ENCODE results near the gene LRP8.
A peak's percentile ranks its signal among the peaks of the same experiment; 100 is the strongest.

Gene LRP8

DNA sequence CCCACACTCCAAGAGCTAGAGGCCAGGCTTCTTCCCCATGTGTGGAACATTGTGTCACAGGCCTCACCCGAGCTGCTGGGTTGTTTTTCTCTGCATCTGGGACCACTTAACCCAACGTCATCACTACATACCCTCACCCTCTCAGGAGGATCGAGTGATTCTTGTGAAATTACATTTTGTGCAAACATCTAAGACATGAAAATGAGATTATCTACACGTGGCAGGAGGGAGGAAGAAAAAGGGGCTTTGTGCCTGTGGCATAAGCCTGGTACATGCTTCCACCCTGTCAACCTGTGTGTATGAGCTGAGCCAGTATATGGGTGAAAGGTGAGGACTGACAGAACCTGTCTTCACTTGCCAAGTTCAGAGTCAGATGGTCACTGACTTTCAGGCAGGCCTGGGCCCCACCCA is 129.6 kb downstream of the LRP8 start:
- H3K4me3 ChIP-seq (ENCODE audit: insufficient read depth, low read depth, low read length): no peak overlapping the region
- 86 to 89% methylated on average over 3 to 4 of the region's 4 CpGs for WGBS, 2 experiments

GRCh38 chr1:53197291-53198200 is 130.3 kb downstream of the LRP8 start:
- WGBS, 2 experiments: 43% methylated on average over 13 of the region's 13 CpGs
- H3K27ac ChIP-seq (ENCODE audit: insufficient read depth, low read depth, low read length, poor library complexity, severe bottlenecking): peak overlapping the region; percentile 70
- H3K36me3 ChIP-seq (ENCODE audit: control insufficient read depth, insufficient read depth, low read length): peaks cover 6% of the 10 kb centered on the region
- H3K9me3 ChIP-seq (ENCODE audit: control insufficient read depth, low read length): no peaks in the 10 kb centered on the region
- H3K4me3 ChIP-seq (ENCODE audit: insufficient read depth, low read depth, low read length): peak overlapping the region; percentile 99
- peaks cover 7% of the 10 kb centered on the region for H3K27me3 ChIP-seq (ENCODE audit: control insufficient read depth, insufficient read depth, low read length, poor library complexity, severe bottlenecking)
- H3K4me1 ChIP-seq (ENCODE audit: control insufficient read depth, insufficient read depth, low read length): peaks cover 12% of the 10 kb centered on the region

More for the DNA sequence above, 129.6 kb downstream of the LRP8 start:
- Histone ChIP-seq H3K9me3 (ENCODE audit: control insufficient read depth, low read length) (no peaks in the 10 kb centered on the region), H3K4me1 (ENCODE audit: control insufficient read depth, insufficient read depth, low read length) (peaks cover 12% of the 10 kb centered on the region), H3K27ac (ENCODE audit: insufficient read depth, low read depth, low read length, poor library complexity, severe bottlenecking) (no peak overlapping the region), H3K36me3 (ENCODE audit: control insufficient read depth, insufficient read depth, low read length) (peaks cover 11% of the 10 kb centered on the region), H3K27me3 (ENCODE audit: control insufficient read depth, insufficient read depth, low read length, poor library complexity, severe bottlenecking) (peaks cover 7% of the 10 kb centered on the region)

- Histone ChIP-seq H3K27me3 (ENCODE audit: control insufficient read depth, insufficient read depth, low read length, poor library complexity, severe bottlenecking) (peaks cover 7% of the 10 kb centered on the region), H3K4me1 (ENCODE audit: control insufficient read depth, insufficient read depth, low read length) (peaks cover 12% of the 10 kb centered on the region), H3K27ac (ENCODE audit: insufficient read depth, low read depth, low read length, poor library complexity, severe bottlenecking) (peak within 1 kb of the TSS; percentile 70), H3K9me3 (ENCODE audit: control insufficient read depth, low read length) (no peaks in the 10 kb centered on the region), H3K36me3 (ENCODE audit: control insufficient read depth, insufficient read depth, low read length) (no peaks in the 10 kb centered on the region), H3K4me3 (ENCODE audit: insufficient read depth, low read depth, low read length) (peak within 1 kb of the TSS; percentile 99)
- 1% methylated on average over 57 of the region's 57 CpGs for WGBS, 2 experiments
These were observed 131.2 kb downstream of the LRP8 start, which contains the start of gene CPT2 for GRCh38 chr1:53196485-53197290. Gene CPT2, plus strand, starts transcription at chr1:53196824. Its CDS starts 120 bp downstream, at chr1:53196944.

DNA sequence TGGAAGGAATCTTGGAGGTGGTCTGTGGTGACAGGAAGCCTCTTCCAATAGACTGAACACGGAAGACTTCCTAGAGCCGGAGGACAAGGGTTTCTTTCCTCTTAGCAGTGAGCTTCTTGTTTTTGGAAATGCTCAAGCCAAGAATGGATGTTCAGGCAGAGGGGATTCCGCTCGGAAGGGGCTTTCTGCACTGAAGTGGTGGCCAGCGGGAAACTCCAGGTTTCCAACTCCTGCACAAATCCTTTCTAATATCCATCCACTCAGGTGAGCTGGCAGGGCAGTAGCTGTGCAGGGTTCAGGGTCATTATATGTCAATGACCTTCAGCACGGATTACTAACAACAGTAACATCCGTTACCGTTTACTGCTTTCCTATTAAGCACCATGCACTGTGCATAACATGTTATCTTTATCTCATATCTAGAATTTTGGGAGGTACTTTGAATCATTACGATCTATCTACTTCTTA is 131.8 kb downstream of the LRP8 start:
- H3K27me3 ChIP-seq (ENCODE audit: control insufficient read depth, insufficient read depth, low read length, poor library complexity, severe bottlenecking): peaks cover 7% of the 10 kb centered on the region
- H3K36me3 ChIP-seq (ENCODE audit: control insufficient read depth, insufficient read depth, low read length): no peaks in the 10 kb centered on the region
- no peaks in the 10 kb centered on the region for H3K9me3 ChIP-seq (ENCODE audit: control insufficient read depth, low read length)
- no peak overlapping the region for H3K27ac ChIP-seq (ENCODE audit: insufficient read depth, low read depth, low read length, poor library complexity, severe bottlenecking)
- H3K4me3 ChIP-seq (ENCODE audit: insufficient read depth, low read depth, low read length): no peak overlapping the region
- H3K4me1 ChIP-seq (ENCODE audit: control insufficient read depth, insufficient read depth, low read length): peaks cover 12% of the 10 kb centered on the region
- WGBS, 2 experiments: 64 to 76% methylated on average over 7 to 9 of the region's 9 CpGs

GRCh38 chr1:53195246-53196016 is 132.4 kb downstream of the LRP8 start:
- Histone ChIP-seq H3K9me3 (ENCODE audit: control insufficient read depth, low read length) (no peaks in the 10 kb centered on the region), H3K36me3 (ENCODE audit: control insufficient read depth, insufficient read depth, low read length) (no peaks in the 10 kb centered on the region), H3K27ac (ENCODE audit: insufficient read depth, low read depth, low read length, poor library complexity, severe bottlenecking) (no peak overlapping the region), H3K4me1 (ENCODE audit: control insufficient read depth, insufficient read depth, low read length) (peaks cover 12% of the 10 kb centered on the region), H3K27me3 (ENCODE audit: control insufficient read depth, insufficient read depth, low read length, poor library complexity, severe bottlenecking) (peaks cover 7% of the 10 kb centered on the region), H3K4me3 (ENCODE audit: insufficient read depth, low read depth, low read length) (no peak overlapping the region)
- WGBS, 2 experiments: 94 to 95% methylated on average over 11 of the region's 11 CpGs
